ENCODE data around the gene ZNF260.

Gene ZNF260

GRCh38 chr19:36528194-36528920, at the start of gene ZNF260:
ZNF260 (minus strand) TSS chr19:36528271; CDS start chr19:36515238, 13,033 bp downstream.
- peak within 1 kb of the TSS; percentile 35 to 80 (median 65) for H3K4me3 ChIP-seq

GRCh38 chr19:36577271-36577996, 49.4 kb upstream of the ZNF260 start:
- Histone ChIP-seq H3K27ac (no peak overlapping the region), H3K4me3 (no peak overlapping the region)

More at GRCh38 chr19:36528194-36528920, at the start of gene ZNF260:
- peak within 1 kb of the TSS; percentile 48 to 93 (median 88) for H3K27ac ChIP-seq

- H3K27ac ChIP-seq = peak overlapping the region in 1 of 21 experiments; percentile 96
- H3K4me3 ChIP-seq = peak overlapping the region in 2 of 7 experiments; percentile 68 to 71
These were observed 46.7 kb upstream of the ZNF260 start for GRCh38 chr19:36574741-36575140.

GRCh38 chr19:36573895-36574720, 46.0 kb upstream of the ZNF260 start:
- Histone ChIP-seq H3K4me3 (peak overlapping the region; percentile 52 to 96 (median 73)), H3K27ac (peak overlapping the region in 20 of 21 experiments; percentile 76 to 96 (median 90))

- Histone ChIP-seq H3K27ac (peak within 1 kb of the TSS; percentile 54 to 96 (median 89)), H3K4me3 (peak within 1 kb of the TSS; percentile 52 to 96 (median 73))
These were observed 45.2 kb upstream of the ZNF260 start, which contains the start of gene ZNF529 for GRCh38 chr19:36573020-36573894. ZNF529 (minus strand) TSS chr19:36573292; CDS start chr19:36572346, 946 bp downstream.

- H3K27ac ChIP-seq = peak overlapping the region in 20 of 21 experiments; percentile 54 to 96 (median 90)
These were observed 44.5 kb upstream of the ZNF260 start for GRCh38 chr19:36572593-36573019.

GRCh38 chr19:36564391-36564790, 36.3 kb upstream of the ZNF260 start:
- no peak overlapping the region for H3K4me3 ChIP-seq
- H3K27ac ChIP-seq = no peak overlapping the region

More at GRCh38 chr19:36572593-36573019, 44.5 kb upstream of the ZNF260 start:
- peak overlapping the region; percentile 52 to 96 (median 73) for H3K4me3 ChIP-seq

- Histone ChIP-seq H3K27ac (no peak overlapping the region), H3K4me3 (no peak overlapping the region)
These were observed 19.1 kb upstream of the ZNF260 start for GRCh38 chr19:36547001-36547732.

GRCh38 chr19:36528921-36529518, 949 bp upstream of the ZNF260 start:
- Histone ChIP-seq H3K4me3 (peak overlapping the region; percentile 35 to 80 (median 65)), H3K27ac (peak overlapping the region in 20 of 21 experiments; percentile 76 to 93 (median 88))

- peak overlapping the region in 20 of 21 experiments; percentile 76 to 93 (median 88) for H3K27ac ChIP-seq
- H3K4me3 ChIP-seq = peak overlapping the region; percentile 35 to 80 (median 65)
These were observed 238 bp downstream of the ZNF260 start for GRCh38 chr19:36527873-36528193.

GRCh38 chr19:36527341-36527740, 730 bp downstream of the ZNF260 start:
- Histone ChIP-seq H3K4me3 (peak overlapping the region; percentile 35 to 80 (median 65)), H3K27ac (peak overlapping the region in 16 of 21 experiments; percentile 76 to 93 (median 88))

GRCh38 chr19:36526581-36526980, 1.5 kb downstream of the ZNF260 start:
- H3K27ac ChIP-seq = peak overlapping the region in 1 of 21 experiments; percentile 85
- no peak overlapping the region for H3K4me3 ChIP-seq

- H3K27ac ChIP-seq = no peak overlapping the region
- H3K4me3 ChIP-seq = no peak overlapping the region
These were observed 3.5 kb downstream of the ZNF260 start for GRCh38 chr19:36524617-36525016.

GRCh38 chr19:36514012-36514612, 14.0 kb downstream of the ZNF260 start:
- no peak overlapping the region for H3K4me3 ChIP-seq
- no peak overlapping the region for H3K27ac ChIP-seq

GRCh38 chr19:36508325-36508724, 19.7 kb downstream of the ZNF260 start:
- Histone ChIP-seq H3K4me3 (no peak overlapping the region), H3K27ac (no peak overlapping the region)

- Histone ChIP-seq H3K4me3 (no peak overlapping the region), H3K27ac (no peak overlapping the region)
These were observed 26.1 kb downstream of the ZNF260 start for GRCh38 chr19:36501973-36502372.

GRCh38 chr19:36497001-36497400, 31.1 kb downstream of the ZNF260 start:
- H3K4me3 ChIP-seq = no peak overlapping the region

More at GRCh38 chr19:36497001-36497400, 31.1 kb downstream of the ZNF260 start:
- no peak overlapping the region for H3K27ac ChIP-seq
